Endothelial cell of umbilical vein (primary cell): ENCODE measurements around the gene SIX5. TPM values are rescaled to one million over a fixed set of nuclear protein-coding genes. Genes with fewer than 3 reads are reported as not detected.
"Not testable (repeated sequence)": the region's sequence is repeated elsewhere in the genome, so short reads cannot be mapped to it uniquely, and the experiment has no call there.

Experiments used
- BruUV-seq: library from RNA; stranded (reverse); fragments of 400-500 nt; replicated peaks from 2 replicates; lab custom pipeline; 2021; lab: Mats Ljungman, UMichigan
- CTCF ChIA-PET: fragments of 300-600, 350-600 bp; sonication (Branson Sonifier 250); formaldehyde crosslinking; loops from one replicate; lab custom pipeline; 2021; ENCODE audit warnings: antibody characterized with exemption, inconsistent platforms; lab: Charles Lee
- POLR2A ChIA-PET: fragments of 300-600, 350-600 bp; sonication (Branson Sonifier 250); formaldehyde crosslinking; loops from one replicate; lab custom pipeline; 2021; ENCODE audit warnings: antibody characterized with exemption, inconsistent platforms; lab: Charles Lee
- DNase-seq: peaks from one replicate; pipeline ENCODE4 v3.0.0-alpha.2; 2011; ENCODE audit warnings: low read depth, low spot score
- FAIRE-seq: peaks from 2 replicates; lab custom pipeline; 2011; peaks lifted over from hg19 to GRCh38; lab: Jason Lieb, UNC
- H2AFZ ChIP-seq: 2 replicates; pipeline ENCODE4 v1.6.0; 2012; ENCODE audit warnings: low read depth, low read length, control low read depth, inconsistent platforms
- H3K27ac ChIP-seq: 2 replicates; pipeline ENCODE4 v1.5.1; 2011; ENCODE audit warnings: low read depth, mild to moderate bottlenecking, control low read depth, low read length, moderate library complexity; ENCODE audit not compliant: insufficient read depth
- H3K27me3 ChIP-seq, 2 experiments: 2 replicates each; pipeline versions ENCODE4 v1.6.0 to v1.6.1; 2011; ENCODE audit warnings: low read length in 2 of 2, mixed read lengths in 1 of 2; ENCODE audit not compliant: control insufficient read depth in 2 of 2, insufficient read depth in 2 of 2
- H3K36me3 ChIP-seq, 2 experiments: 2 replicates in 1 of 2; 3 replicates in 1 of 2; pipeline ENCODE4 v1.5.1; 2011; ENCODE audit warnings: low read length in 2 of 2, mild to moderate bottlenecking in 1 of 2, moderate library complexity in 1 of 2; ENCODE audit not compliant: control insufficient read depth in 2 of 2, insufficient read depth in 2 of 2; ENCODE audit errors: extremely low read depth in 1 of 2
- H3K4me1 ChIP-seq: 3 replicates; pipeline ENCODE4 v1.5.1; 2011; ENCODE audit warnings: mild to moderate bottlenecking, low read length; ENCODE audit not compliant: control insufficient read depth, insufficient read depth; ENCODE audit errors: extremely low read depth
- H3K4me2 ChIP-seq: 2 replicates; pipeline ENCODE4 v1.6.1; 2011; ENCODE audit warnings: low read length, control low read depth, mixed read lengths; ENCODE audit not compliant: insufficient read depth
- H3K4me3 ChIP-seq, 3 experiments: fragments of 200-600 bp in 1 of 3; sonication (generic), shearing (Covaris generic) in 1 of 3; replicated peaks in 1 of 3; 2 replicates each; pipeline ENCODE4 v1.5.1; 2011 to 2016; ENCODE audit warnings: control low read depth in 3 of 3, low read length in 3 of 3, mild to moderate bottlenecking in 2 of 3, inconsistent platforms in 1 of 3, low read depth in 1 of 3, moderate library complexity in 1 of 3; ENCODE audit not compliant: insufficient read depth in 1 of 3
- H3K79me2 ChIP-seq: 2 replicates; pipeline ENCODE4 v1.6.0; 2012; ENCODE audit warnings: low read length, inconsistent platforms; ENCODE audit not compliant: control insufficient read depth, insufficient read depth
- H3K9ac ChIP-seq: replicated peaks from 2 replicates; pipeline ENCODE3; 2011; ENCODE audit warnings: low read length, control low read depth; ENCODE audit not compliant: insufficient read depth; ENCODE audit errors: extremely low read depth
- H3K9me1 ChIP-seq: replicated peaks from 3 replicates; pipeline ENCODE4 v1.6.0; 2011; ENCODE audit warnings: mild to moderate bottlenecking, low read length; ENCODE audit not compliant: control insufficient read depth, insufficient read depth; ENCODE audit errors: extremely low read depth
- H3K9me3 ChIP-seq: replicated peaks from 2 replicates; pipeline ENCODE4 v1.5.1; 2012; ENCODE audit warnings: low read length, inconsistent platforms; ENCODE audit not compliant: control insufficient read depth, insufficient read depth
- H4K20me1 ChIP-seq: replicated peaks from 2 replicates; pipeline ENCODE3; 2011; ENCODE audit warnings: mild to moderate bottlenecking, low read length; ENCODE audit not compliant: control insufficient read depth, insufficient read depth; ENCODE audit errors: extremely low read depth
- FOS ChIP-seq: IDR thresholded peaks from 2 replicates; pipeline ENCODE4 v1.6.1; 2011; ENCODE audit warnings: mild to moderate bottlenecking, low read length, moderate library complexity, borderline replicate concordance; ENCODE audit not compliant: insufficient read depth
- MYC ChIP-seq: IDR thresholded peaks from one replicate; pipeline ENCODE4 v1.6.1; 2011; ENCODE audit warnings: mild to moderate bottlenecking, low read depth, low read length
- POLR2AphosphoS5 ChIP-seq: IDR thresholded peaks from 2 replicates; pipeline ENCODE4 v1.6.1; 2012; ENCODE audit warnings: low read depth, mild to moderate bottlenecking, control low read depth, low read length, moderate library complexity; ENCODE audit not compliant: insufficient read depth
- dilution Hi-C: fragments of 300-500 bp; cut with MboI; formaldehyde crosslinking; loops from one replicate; pipeline ENCODE4 v1.15.0; 2019; ENCODE audit warnings: low sequenced_read_pairs; ENCODE audit not compliant: extremely low pct_ligation_motif_present
- intact Hi-C: fragments of 100-400 bp; cut with micrococcal nuclease; formaldehyde crosslinking; loops from one replicate; pipeline ENCODE4 v1.10.0; 2022
- polyA plus RNA-seq, 4 experiments: library from polyadenylated mRNA; depleted of rRNA in 3 of 4; stranded (reverse) in 3 of 4; unstranded in 1 of 4; fragments of >200 nt; gene quantifications; 2 replicates each; pipeline versions ENCODE4 v1.2.1 to v1.2.3, GENCODE V29; 2011 to 2012; ENCODE audit warnings: missing spikeins in 1 of 4
- total RNA-seq: library from RNA; stranded (reverse); gene quantifications from 2 replicates; pipeline ENCODE4 v1.2.3, GENCODE V29; 2021

Gene SIX5
- total and polyA plus RNA-seq, 2 donors (not counting 3 experiments of a cell fraction or from before 2014, with no cell fraction given): 13.1 to 16.7 TPM

GRCh38 chr19:45800070-45800553, 31.1 kb upstream of the SIX5 start:
- no peaks in the 10 kb centered on the region for H4K20me1 ChIP-seq
- no peaks in the 10 kb centered on the region for H3K36me3 ChIP-seq
- POLR2A ChIA-PET: no interaction called here
- intact Hi-C loops (no loop called here), dilution Hi-C loops (no loop called here)
- TF ChIP-seq MYC: no peak
- TF ChIP-seq POLR2AphosphoS5: no peak
- no peak for TF ChIP-seq FOS
- no peak for FAIRE-seq
- BruUV-seq: no TSS peak
- no peaks in the 10 kb centered on the region for H3K27me3 ChIP-seq
- H3K4me2 ChIP-seq: no peak overlapping the region
- no peaks in the 10 kb centered on the region for H3K9me1 ChIP-seq
- no peak overlapping the region for H3K27ac ChIP-seq
- H3K4me1 ChIP-seq: no peaks in the 10 kb centered on the region
- H3K4me3 ChIP-seq: no peak overlapping the region
- H3K9ac ChIP-seq: no peak overlapping the region
- H2AFZ ChIP-seq: no peak overlapping the region
- no peaks in the 10 kb centered on the region for H3K79me2 ChIP-seq
- CTCF ChIA-PET: interaction anchor here (1.1 to 5.7 kb wide), 11 partner anchors 10 to 229 kb away, joined by 3 to 125 read pairs (median 9); partner anchors contain the start of genes DMPK, FBXO46 and SIX5
- H3K9me3 ChIP-seq: no peaks in the 10 kb centered on the region
- no peak for DNase-seq

GRCh38 chr19:45799541-45799940, 30.5 kb upstream of the SIX5 start:
- ChIA-PET POLR2A (interaction anchor here (1.2 kb wide), 1 partner anchor 30 kb away, joined by 3 read pairs; the partner anchor contains the start of gene SIX5), CTCF (interaction anchor here (0.7 to 5.7 kb wide), 23 partner anchors 8 to 229 kb away, joined by 3 to 125 read pairs (median 4); partner anchors contain the start of genes DMPK, FBXO46, IRF2BP1 and SIX5)
- H3K4me3 ChIP-seq, dilution Hi-C loops, H3K36me3 ChIP-seq, H3K27ac ChIP-seq, H3K27me3 ChIP-seq, H3K4me1 ChIP-seq, H3K9ac ChIP-seq, H2AFZ ChIP-seq, H3K9me1 ChIP-seq, FAIRE-seq, H3K9me3 ChIP-seq, BruUV-seq, H3K79me2 ChIP-seq, H4K20me1 ChIP-seq, DNase-seq, H3K4me2 ChIP-seq: not testable (repeated sequence)
- intact Hi-C loops: loop anchor here (1.0 kb wide), 1 partner anchor 29 kb away; no protein-coding TSS in a partner anchor
